WTC11 (cell line): ENCODE measurements around the gene ZFHX2. TPM values are rescaled to one million over a fixed set of nuclear protein-coding genes. Genes with fewer than 3 reads are reported as not detected.

Experiments
- ATAC-seq: fragments of 200-7000 bp; cut with Tn5 transposase; 2 replicates; pipeline ENCODE4 v1.10.0; 2021; ENCODE audit warnings: mild to moderate bottlenecking, moderate library complexity
- CTCF ChIA-PET: fragments of 300-600 bp; sonication (Branson Sonifier 250); formaldehyde crosslinking; loops from one replicate; lab custom pipeline; 2021; ENCODE audit warnings: antibody characterized with exemption; lab: Charles Lee
- POLR2A ChIA-PET: fragments of 350-600 bp; sonication (Branson Sonifier 250); formaldehyde crosslinking; loops from one replicate; lab custom pipeline; 2021; ENCODE audit warnings: antibody characterized with exemption; lab: Charles Lee
- DNase-seq: peaks from one replicate; pipeline ENCODE4 v3.0.0; 2021; ENCODE audit warnings: low spot score
- H3K27ac Mint-ChIP-seq: 2 replicates; pipeline ENCODE4 v1.8.0; 2021; ENCODE audit warnings: mixed read lengths
- H3K27me3 Mint-ChIP-seq: 2 replicates; pipeline ENCODE4 v1.8.0; 2021; ENCODE audit warnings: low read depth, mild to moderate bottlenecking, moderate library complexity, mixed read lengths
- H3K36me3 Mint-ChIP-seq: 2 replicates; pipeline ENCODE4 v1.8.0; 2021; ENCODE audit warnings: mixed read lengths
- H3K4me1 Mint-ChIP-seq: 2 replicates; pipeline ENCODE4 v1.8.0; 2022; ENCODE audit warnings: mixed read lengths
- H3K4me3 Mint-ChIP-seq: 2 replicates; pipeline ENCODE4 v1.8.0; 2021; ENCODE audit warnings: mild to moderate bottlenecking, moderate library complexity, mixed read lengths
- H3K9me3 Mint-ChIP-seq: 2 replicates; pipeline ENCODE4 v1.8.0; 2021; ENCODE audit warnings: mixed read lengths
- AR ChIP-seq: fragments of 250-450 bp; sonication (Bioruptor Pico); IDR thresholded peaks from 2 replicates; pipeline ENCODE4 v1.9.0; 2021; ENCODE audit warnings: mild to moderate bottlenecking
- KAT7 ChIP-seq: sonication (generic); formaldehyde crosslinking; IDR thresholded peaks from 2 replicates; pipeline ENCODE4 v1.8.1; 2023; ENCODE audit warnings: missing genetic modification reagents, mild to moderate bottlenecking, borderline replicate concordance
- MXD4 ChIP-seq: fragments of 250-450 bp; sonication (Bioruptor Pico); IDR thresholded peaks from 2 replicates; pipeline ENCODE4 v1.8.0; 2021; ENCODE audit warnings: mild to moderate bottlenecking, moderate library complexity, borderline replicate concordance
- PREB ChIP-seq: sonication (generic); formaldehyde crosslinking; IDR thresholded peaks from 2 replicates; pipeline ENCODE4 v1.8.1; 2022; ENCODE audit warnings: mild to moderate bottlenecking, missing genetic modification reagents, moderate library complexity, borderline replicate concordance
- SP1 ChIP-seq: sonication (generic); formaldehyde crosslinking; conservative IDR thresholded peaks from 2 replicates; pipeline ENCODE4 v1.8.1; 2022; ENCODE audit warnings: missing genetic modification reagents
- TEAD1 ChIP-seq: sonication (generic); formaldehyde crosslinking; IDR thresholded peaks from 2 replicates; pipeline ENCODE4 v1.8.0; 2022; ENCODE audit warnings: mild to moderate bottlenecking, missing genetic modification reagents
- ZBTB21 ChIP-seq: sonication (generic); formaldehyde crosslinking; IDR thresholded peaks from 2 replicates; pipeline ENCODE4 v1.8.1; 2023; ENCODE audit warnings: mild to moderate bottlenecking, missing genetic modification reagents, borderline replicate concordance
- ZNF281 ChIP-seq: sonication (generic); formaldehyde crosslinking; IDR thresholded peaks from 2 replicates; pipeline ENCODE4 v1.8.0; 2023; ENCODE audit warnings: mild to moderate bottlenecking, missing genetic modification reagents
- total RNA-seq: library from RNA; stranded (reverse); gene quantifications from 3 replicates; pipeline ENCODE4 v1.2.3, GENCODE V29; 2021
- TF ChIP-seq, protein P1 (sequence below): sonication (generic); formaldehyde crosslinking; IDR thresholded peaks from 2 replicates; pipeline ENCODE4 v1.8.1; 2023; ENCODE audit warnings: mild to moderate bottlenecking, missing genetic modification reagents
- TF ChIP-seq, protein P2 (sequence below): sonication (generic); formaldehyde crosslinking; IDR thresholded peaks from 2 replicates; pipeline ENCODE4 v1.8.0; 2022; ENCODE audit warnings: missing genetic modification reagents

ZFHX2 gene
- total RNA-seq, 1 experiment from 2014 or later = 16.4 TPM

- ATAC-seq = peak; percentile 2
- TF ChIP-seq ZBTB21 = peak; percentile 80; the same call in 1 of the 2 replicates
- TF ChIP-seq, protein P1, sequence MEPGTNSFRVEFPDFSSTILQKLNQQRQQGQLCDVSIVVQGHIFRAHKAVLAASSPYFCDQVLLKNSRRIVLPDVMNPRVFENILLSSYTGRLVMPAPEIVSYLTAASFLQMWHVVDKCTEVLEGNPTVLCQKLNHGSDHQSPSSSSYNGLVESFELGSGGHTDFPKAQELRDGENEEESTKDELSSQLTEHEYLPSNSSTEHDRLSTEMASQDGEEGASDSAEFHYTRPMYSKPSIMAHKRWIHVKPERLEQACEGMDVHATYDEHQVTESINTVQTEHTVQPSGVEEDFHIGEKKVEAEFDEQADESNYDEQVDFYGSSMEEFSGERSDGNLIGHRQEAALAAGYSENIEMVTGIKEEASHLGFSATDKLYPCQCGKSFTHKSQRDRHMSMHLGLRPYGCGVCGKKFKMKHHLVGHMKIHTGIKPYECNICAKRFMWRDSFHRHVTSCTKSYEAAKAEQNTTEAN (CRISPR knock-in tag) = no peak
- TF ChIP-seq TEAD1 (CRISPR knock-in tag) = 0 out of 2 replicates have a peak, but pooled peaks have one; percentile 32
- 0 out of 2 replicates have a peak, but pooled peaks have one; percentile 25 for TF ChIP-seq SP1
- POLR2A ChIA-PET = interaction anchor here (0.6 to 7.8 kb wide), 9 partner anchors 8 to 303 kb away, joined by 3 to 100 read pairs (median 3); partner anchors contain the start of gene AP1G2
- Mint-ChIP-seq H3K4me1 (no peaks in the 10 kb centered on the region; the same call in 1 of the 2 replicates), H3K27me3 (no peaks in the 10 kb centered on the region), H3K4me3 (no peak overlapping the region), H3K36me3 (no peaks in the 10 kb centered on the region), H3K27ac (no peak overlapping the region), H3K9me3 (no peaks in the 10 kb centered on the region)
- CTCF ChIA-PET = interaction anchor here (0.9 to 3.9 kb wide), 8 partner anchors 11 to 70 kb away, joined by 4 to 30 read pairs (median 7); no protein-coding TSS in a partner anchor
- peak; percentile 64 for DNase-seq
These were observed 2.9 kb downstream of the ZFHX2 start for GRCh38 chr14:23548351-23549318.

DNA sequence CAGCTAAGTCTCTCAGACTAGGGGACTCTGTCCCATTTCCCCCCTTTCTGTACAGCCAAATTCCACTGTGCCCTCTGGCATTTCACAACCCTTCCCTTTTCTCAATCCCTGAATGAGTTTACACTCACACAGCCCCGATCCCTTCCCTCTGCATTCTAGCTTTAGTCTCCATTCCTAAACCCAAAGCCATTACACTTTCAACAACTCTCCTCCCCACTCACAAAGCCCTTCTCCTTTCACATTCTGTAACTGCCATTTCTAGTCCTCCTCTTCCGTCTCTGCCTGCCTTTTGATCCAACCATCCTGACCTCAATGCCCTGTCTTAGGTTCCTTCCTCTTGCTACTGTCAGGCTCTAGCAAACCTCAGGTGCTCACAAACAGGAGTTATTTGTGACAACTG, 3.6 kb downstream of the ZFHX2 start:
- CTCF ChIA-PET = interaction anchor here (0.9 to 3.9 kb wide), 6 partner anchors 10 to 70 kb away, joined by 4 to 30 read pairs (median 10); no protein-coding TSS in a partner anchor
- no peaks in the 10 kb centered on the region for H3K9me3 Mint-ChIP-seq
- no peak for TF ChIP-seq AR (CRISPR knock-in tag)
- TF ChIP-seq, protein P1 (CRISPR knock-in tag) = no peak
- TF ChIP-seq, protein P2, sequence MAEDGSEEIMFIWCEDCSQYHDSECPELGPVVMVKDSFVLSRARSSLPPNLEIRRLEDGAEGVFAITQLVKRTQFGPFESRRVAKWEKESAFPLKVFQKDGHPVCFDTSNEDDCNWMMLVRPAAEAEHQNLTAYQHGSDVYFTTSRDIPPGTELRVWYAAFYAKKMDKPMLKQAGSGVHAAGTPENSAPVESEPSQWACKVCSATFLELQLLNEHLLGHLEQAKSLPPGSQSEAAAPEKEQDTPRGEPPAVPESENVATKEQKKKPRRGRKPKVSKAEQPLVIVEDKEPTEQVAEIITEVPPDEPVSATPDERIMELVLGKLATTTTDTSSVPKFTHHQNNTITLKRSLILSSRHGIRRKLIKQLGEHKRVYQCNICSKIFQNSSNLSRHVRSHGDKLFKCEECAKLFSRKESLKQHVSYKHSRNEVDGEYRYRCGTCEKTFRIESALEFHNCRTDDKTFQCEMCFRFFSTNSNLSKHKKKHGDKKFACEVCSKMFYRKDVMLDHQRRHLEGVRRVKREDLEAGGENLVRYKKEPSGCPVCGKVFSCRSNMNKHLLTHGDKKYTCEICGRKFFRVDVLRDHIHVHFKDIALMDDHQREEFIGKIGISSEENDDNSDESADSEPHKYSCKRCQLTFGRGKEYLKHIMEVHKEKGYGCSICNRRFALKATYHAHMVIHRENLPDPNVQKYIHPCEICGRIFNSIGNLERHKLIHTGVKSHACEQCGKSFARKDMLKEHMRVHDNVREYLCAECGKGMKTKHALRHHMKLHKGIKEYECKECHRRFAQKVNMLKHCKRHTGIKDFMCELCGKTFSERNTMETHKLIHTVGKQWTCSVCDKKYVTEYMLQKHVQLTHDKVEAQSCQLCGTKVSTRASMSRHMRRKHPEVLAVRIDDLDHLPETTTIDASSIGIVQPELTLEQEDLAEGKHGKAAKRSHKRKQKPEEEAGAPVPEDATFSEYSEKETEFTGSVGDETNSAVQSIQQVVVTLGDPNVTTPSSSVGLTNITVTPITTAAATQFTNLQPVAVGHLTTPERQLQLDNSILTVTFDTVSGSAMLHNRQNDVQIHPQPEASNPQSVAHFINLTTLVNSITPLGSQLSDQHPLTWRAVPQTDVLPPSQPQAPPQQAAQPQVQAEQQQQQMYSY (CRISPR knock-in tag) = 0 out of 2 replicates have a peak, but pooled peaks have one; percentile 13
- TF ChIP-seq KAT7 (CRISPR knock-in tag) = no peak
- TF ChIP-seq ZNF281 (CRISPR knock-in tag) = no peak
- no peak for TF ChIP-seq MXD4
- no peak for TF ChIP-seq PREB
- TF ChIP-seq, all 79 proteins: peak for 1
- H3K36me3 Mint-ChIP-seq = peaks cover 6% of the 10 kb centered on the region
- no peak overlapping the region for H3K4me3 Mint-ChIP-seq
- no peaks in the 10 kb centered on the region; the same call in 1 of the 2 replicates for H3K4me1 Mint-ChIP-seq
- H3K27ac Mint-ChIP-seq = no peak overlapping the region
- POLR2A ChIA-PET = interaction anchor here (0.6 to 7.8 kb wide), 6 partner anchors 10 to 302 kb away, joined by 3 to 100 read pairs (median 8); no protein-coding TSS in a partner anchor
- DNase-seq (no peak), ATAC-seq (no peak)
- no peaks in the 10 kb centered on the region for H3K27me3 Mint-ChIP-seq
